Measurements from ENCODE around the gene PTPRA. TPM values are rescaled to one million over a fixed set of nuclear protein-coding genes. Genes with fewer than 3 reads are reported as not detected.

The PTPRA gene
- total and polyA plus RNA-seq, 9 of the 15 experiments (the other 6 are each of a cell fraction or from before 2014, with no cell fraction given): 3.4 to 80.5 (median 28.0) TPM

DNA sequence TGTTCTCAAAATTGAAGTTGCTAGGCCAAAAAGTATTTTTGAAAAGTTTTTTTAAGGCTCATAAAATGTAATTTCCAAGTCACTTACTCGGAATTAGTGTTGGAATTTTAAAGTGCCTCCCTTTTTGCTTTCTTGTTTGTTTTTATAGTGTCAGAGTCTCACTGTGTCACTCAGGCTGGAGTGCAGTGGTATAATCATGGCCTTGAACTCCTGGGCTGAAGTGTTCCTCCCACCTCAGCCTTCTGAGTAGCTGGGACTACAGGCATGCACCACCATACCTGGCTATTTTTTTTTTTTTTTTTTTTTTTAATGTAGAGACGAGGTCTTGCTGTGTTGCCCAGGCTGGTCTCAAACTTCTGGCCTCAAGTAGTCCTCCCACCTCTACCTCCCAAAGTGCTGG is 130.1 kb downstream of the PTPRA start (continued):
- TF ChIP-seq RBM34 (IDR thresholded peaks at IDR 0.05; ENCODE audit: borderline replicate concordance, insufficient read depth, low read length) (no peak), XRCC4 (IDR thresholded peaks at IDR 0.05; ENCODE audit: extremely low read depth, insufficient read depth, insufficient read length) (no peak), ZNF507 (tag; conservative IDR thresholded peaks at IDR 0.05) (no peak)

DNA sequence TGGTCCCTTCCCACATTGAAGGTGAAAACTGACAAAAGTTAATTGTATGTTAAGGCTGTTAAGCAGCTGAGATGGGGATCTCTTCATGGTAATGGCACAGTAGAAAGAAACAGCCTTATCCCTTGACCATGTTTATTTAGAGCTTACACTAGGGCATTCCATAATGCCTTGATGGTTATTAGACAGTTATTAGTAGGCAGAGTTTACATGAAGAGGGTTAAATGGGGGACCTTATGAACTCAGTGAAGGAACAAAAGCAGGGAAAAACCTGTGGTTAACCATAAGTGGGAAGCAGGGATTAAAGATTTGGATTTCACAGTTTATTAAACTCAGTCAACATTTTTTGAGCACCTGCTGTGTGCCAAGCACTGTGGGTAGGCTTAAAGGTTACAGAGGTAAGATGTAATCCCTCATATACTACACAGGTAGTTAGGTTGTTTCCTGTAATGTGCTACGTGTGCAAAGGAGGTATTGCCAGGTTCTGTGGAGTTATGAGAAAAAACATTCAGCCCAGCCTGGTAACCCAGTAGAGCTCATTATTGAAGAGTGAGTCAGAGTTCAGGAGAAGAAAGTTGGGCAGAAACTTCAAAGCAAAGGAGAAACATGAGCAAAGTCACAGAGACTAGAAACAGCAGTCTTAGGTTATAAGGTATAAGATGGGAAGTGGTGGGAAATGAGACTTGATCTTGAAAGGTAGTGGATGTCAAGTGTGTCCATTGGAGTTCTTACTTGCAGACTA is 137.9 kb downstream of the PTPRA start:
- H3K36me3 ChIP-seq (ENCODE audit: control insufficient read depth, insufficient read depth, low read length): peaks cover 52% of the 10 kb centered on the region; the same call in 1 of the 3 replicates
- H3K4me2 ChIP-seq (ENCODE audit: insufficient read depth, low read length): no peak overlapping the region
- no peak overlapping the region for H2AFZ ChIP-seq (ENCODE audit: low read depth, low read length)
- POLR2A ChIA-PET: no interaction called here
- no peak overlapping the region for H3K9ac ChIP-seq (ENCODE audit: insufficient read depth in 1 of 2, low read depth in 2 of 2, low read length in 2 of 2)
- H3K27me3 ChIP-seq (ENCODE audit: control insufficient read depth in 2 of 2, insufficient read depth in 2 of 2, low read length in 2 of 2): no peaks in the 10 kb centered on the region
- CTCF ChIA-PET (ENCODE audit: low intra/inter-chr PET ratio): no interaction called here
- H4K20me1 ChIP-seq (replicated peaks; ENCODE audit: control insufficient read depth, insufficient read depth, low read length): no peaks in the 10 kb centered on the region; the same call in 1 of the 2 replicates
- DNase-seq (ENCODE audit: extremely low read depth in 1 of 4, low spot score in 3 of 4) (no peak), FAIRE-seq (no peak), ATAC-seq (no peak)
- 100% methylated on average over 1 of the region's 1 CpG for WGBS (ENCODE audit: insufficient coverage, low coverage, missing lambda C conversion rate)
- H3K27ac ChIP-seq (ENCODE audit: extremely low read depth, low read depth, low read length): no peak overlapping the region
- in situ Hi-C loops (cut with MboI): no loop called here
- TF ChIP-seq ZFP36 (IDR thresholded peaks at IDR 0.05; ENCODE audit: low read depth, low read length, partially characterized antibody) (no peak), RAD51 (IDR thresholded peaks at IDR 0.05; ENCODE audit: borderline replicate concordance, low read depth) (no peak), RUNX1 (IDR thresholded peaks at IDR 0.05; ENCODE audit: low read depth) (no peak), BHLHE40 (IDR thresholded peaks at IDR 0.05; ENCODE audit: low read length) (no peak), ESRRB (CRISPR knock-in tag; IDR thresholded peaks at IDR 0.05; ENCODE audit: borderline replicate concordance) (no peak), ZNF253 (CRISPR knock-in tag; conservative IDR thresholded peaks at IDR 0.05) (no peak), ZNF316 (IDR thresholded peaks at IDR 0.05) (no peak), KAT7 (CRISPR knock-in tag; IDR thresholded peaks at IDR 0.05; ENCODE audit: borderline replicate concordance) (no peak), FOXK1 (CRISPR knock-in tag; IDR thresholded peaks at IDR 0.05; ENCODE audit: borderline replicate concordance) (no peak), ZNF3 (CRISPR knock-in tag; IDR thresholded peaks at IDR 0.05) (no peak), CSDE1 (IDR thresholded peaks at IDR 0.05) (no peak), ILF3 (IDR thresholded peaks at IDR 0.05; ENCODE audit: borderline replicate concordance) (no peak)
- TF ChIP-seq, protein P1, sequence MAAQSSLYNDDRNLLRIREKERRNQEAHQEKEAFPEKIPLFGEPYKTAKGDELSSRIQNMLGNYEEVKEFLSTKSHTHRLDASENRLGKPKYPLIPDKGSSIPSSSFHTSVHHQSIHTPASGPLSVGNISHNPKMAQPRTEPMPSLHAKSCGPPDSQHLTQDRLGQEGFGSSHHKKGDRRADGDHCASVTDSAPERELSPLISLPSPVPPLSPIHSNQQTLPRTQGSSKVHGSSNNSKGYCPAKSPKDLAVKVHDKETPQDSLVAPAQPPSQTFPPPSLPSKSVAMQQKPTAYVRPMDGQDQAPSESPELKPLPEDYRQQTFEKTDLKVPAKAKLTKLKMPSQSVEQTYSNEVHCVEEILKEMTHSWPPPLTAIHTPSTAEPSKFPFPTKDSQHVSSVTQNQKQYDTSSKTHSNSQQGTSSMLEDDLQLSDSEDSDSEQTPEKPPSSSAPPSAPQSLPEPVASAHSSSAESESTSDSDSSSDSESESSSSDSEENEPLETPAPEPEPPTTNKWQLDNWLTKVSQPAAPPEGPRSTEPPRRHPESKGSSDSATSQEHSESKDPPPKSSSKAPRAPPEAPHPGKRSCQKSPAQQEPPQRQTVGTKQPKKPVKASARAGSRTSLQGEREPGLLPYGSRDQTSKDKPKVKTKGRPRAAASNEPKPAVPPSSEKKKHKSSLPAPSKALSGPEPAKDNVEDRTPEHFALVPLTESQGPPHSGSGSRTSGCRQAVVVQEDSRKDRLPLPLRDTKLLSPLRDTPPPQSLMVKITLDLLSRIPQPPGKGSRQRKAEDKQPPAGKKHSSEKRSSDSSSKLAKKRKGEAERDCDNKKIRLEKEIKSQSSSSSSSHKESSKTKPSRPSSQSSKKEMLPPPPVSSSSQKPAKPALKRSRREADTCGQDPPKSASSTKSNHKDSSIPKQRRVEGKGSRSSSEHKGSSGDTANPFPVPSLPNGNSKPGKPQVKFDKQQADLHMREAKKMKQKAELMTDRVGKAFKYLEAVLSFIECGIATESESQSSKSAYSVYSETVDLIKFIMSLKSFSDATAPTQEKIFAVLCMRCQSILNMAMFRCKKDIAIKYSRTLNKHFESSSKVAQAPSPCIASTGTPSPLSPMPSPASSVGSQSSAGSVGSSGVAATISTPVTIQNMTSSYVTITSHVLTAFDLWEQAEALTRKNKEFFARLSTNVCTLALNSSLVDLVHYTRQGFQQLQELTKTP (IDR thresholded peaks at IDR 0.05; ENCODE audit: low read depth in 1 of 2, partially characterized antibody in 2 of 2): no peak
- TF ChIP-seq, protein P2, sequence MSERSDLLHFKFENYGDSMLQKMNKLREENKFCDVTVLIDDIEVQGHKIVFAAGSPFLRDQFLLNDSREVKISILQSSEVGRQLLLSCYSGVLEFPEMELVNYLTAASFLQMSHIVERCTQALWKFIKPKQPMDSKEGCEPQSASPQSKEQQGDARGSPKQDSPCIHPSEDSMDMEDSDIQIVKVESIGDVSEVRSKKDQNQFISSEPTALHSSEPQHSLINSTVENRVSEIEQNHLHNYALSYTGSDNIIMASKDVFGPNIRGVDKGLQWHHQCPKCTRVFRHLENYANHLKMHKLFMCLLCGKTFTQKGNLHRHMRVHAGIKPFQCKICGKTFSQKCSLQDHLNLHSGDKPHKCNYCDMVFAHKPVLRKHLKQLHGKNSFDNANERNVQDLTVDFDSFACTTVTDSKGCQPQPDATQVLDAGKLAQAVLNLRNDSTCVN (CRISPR knock-in tag; IDR thresholded peaks at IDR 0.05): no peak
- H3K4me3 ChIP-seq: no peak overlapping the region
- no peaks in the 10 kb centered on the region for H3K9me1 ChIP-seq (ENCODE audit: control insufficient read depth, insufficient read depth, low read length)
- BruUV-seq (replicated peaks): no TSS peak
- intact Hi-C loops (cut with micrococcal nuclease): no loop called here
- H3K9me3 ChIP-seq (replicated peaks; ENCODE audit: control insufficient read depth, insufficient read depth, low read depth, low read length): no peaks in the 10 kb centered on the region
- no peaks in the 10 kb centered on the region for H3K79me2 ChIP-seq (ENCODE audit: control insufficient read depth, insufficient read depth, low read length)
- H3K4me1 ChIP-seq (replicated peaks in 1 of 2; ENCODE audit: control insufficient read depth in 2 of 2, insufficient read depth in 2 of 2, low read length in 2 of 2): no peaks in the 10 kb centered on the region

Measured in K562 (cell line).